ENCODE results near the gene UNC93A.
A peak's percentile ranks its signal among the peaks of the same experiment; 100 is the strongest.
"Not testable (repeated sequence)": the region's sequence is repeated elsewhere in the genome, so short reads cannot be mapped to it uniquely, and the experiment has no call there.

The UNC93A gene

GRCh38 chr6:167350731-167351655 lies 59.9 kb downstream of the UNC93A start:
- in situ Hi-C loops (cut with MboI; ENCODE audit: low pct_unique_long_range_greater_than_20kb, low sequenced_read_pairs, unreplicated experiment), result no loop called here
- TF ChIP-seq CTCF (IDR thresholded peaks at IDR 0.05; ENCODE audit: extremely low read depth, insufficient read depth, missing control alignments), result peak; percentile 74
- peak; percentile 65 for DNase-seq (ENCODE audit: low spot score)

GRCh38 chr6:167351656-167352345 lies 60.7 kb downstream of the UNC93A start:
- in situ Hi-C loops (cut with MboI; ENCODE audit: low pct_unique_long_range_greater_than_20kb, low sequenced_read_pairs, unreplicated experiment), result no loop called here
- no peak for TF ChIP-seq CTCF (IDR thresholded peaks at IDR 0.05; ENCODE audit: extremely low read depth, insufficient read depth, missing control alignments)

GRCh38 chr6:167356874-167357273 lies 65.8 kb downstream of the UNC93A start:
- no peak for DNase-seq (ENCODE audit: low spot score)
- TF ChIP-seq CTCF (IDR thresholded peaks at IDR 0.05; ENCODE audit: extremely low read depth, insufficient read depth, missing control alignments), result no peak
- in situ Hi-C loops (cut with MboI; ENCODE audit: low pct_unique_long_range_greater_than_20kb, low sequenced_read_pairs, unreplicated experiment), result no loop called here

More at GRCh38 chr6:167351656-167352345, 60.7 kb downstream of the UNC93A start:
- DNase-seq (ENCODE audit: low spot score), result no peak

- DNase-seq (ENCODE audit: low spot score); in situ Hi-C loops (cut with MboI; ENCODE audit: low pct_unique_long_range_greater_than_20kb, low sequenced_read_pairs, unreplicated experiment): not testable (repeated sequence)
Measured at GRCh38 chr6:167358394-167358793, 67.3 kb downstream of the UNC93A start.

GRCh38 chr6:167361170-167361569 lies 70.1 kb downstream of the UNC93A start:
- in situ Hi-C loops (cut with MboI; ENCODE audit: low pct_unique_long_range_greater_than_20kb, low sequenced_read_pairs, unreplicated experiment); DNase-seq (ENCODE audit: low spot score): not testable (repeated sequence)

Measured in GM13977 (cell line).